ENCODE results near the gene STK39. TPM values are rescaled to one million over a fixed set of nuclear protein-coding genes. Genes with fewer than 3 reads are reported as not detected.
A peak's percentile ranks its signal among the peaks of the same experiment; 100 is the strongest.

STK39 gene
- total RNA-seq, 1 donor, result 18.1 TPM

GRCh38 chr2:168252976-168253375 lies 5.6 kb upstream of the STK39 start:
- no peak for TF ChIP-seq CTCF (IDR thresholded peaks at IDR 0.05; ENCODE audit: extremely low read depth, low read depth, low read length)
- no peak overlapping the region for H3K27ac ChIP-seq (ENCODE audit: low read depth, low read length)

GRCh38 chr2:168246483-168247340 lies 683 bp downstream of the STK39 start:
- Histone ChIP-seq H3K27ac (ENCODE audit: low read depth, low read length) (peak overlapping the region; percentile 54), H3K36me3 (ENCODE audit: insufficient read depth, low read length) (no peaks in the 10 kb centered on the region), H2AFZ (ENCODE audit: low read length) (peak overlapping the region; percentile 84), H3K27me3 (ENCODE audit: insufficient read depth, low read length) (no peaks in the 10 kb centered on the region), H3K4me3 (ENCODE audit: insufficient read depth, low read length) (peak overlapping the region; percentile 82), H3K9me3 (ENCODE audit: low read depth, low read length) (no peaks in the 10 kb centered on the region), H3K4me2 (ENCODE audit: insufficient read depth, low read length) (peak overlapping the region; percentile 93), H4K20me1 (ENCODE audit: insufficient read depth, low read length) (peaks cover 18% of the 10 kb centered on the region), H3K4me1 (ENCODE audit: insufficient read depth, low read length) (peaks cover 19% of the 10 kb centered on the region), H3K79me2 (ENCODE audit: insufficient read depth, low read length) (peaks cover 45% of the 10 kb centered on the region)
- peak; percentile 25 for TF ChIP-seq CTCF (IDR thresholded peaks at IDR 0.05; ENCODE audit: extremely low read depth, low read depth, low read length)
- peak; percentile 95 for DNase-seq (ENCODE audit: insufficient read length, low spot score, missing footprints)

More at GRCh38 chr2:168252976-168253375, 5.6 kb upstream of the STK39 start:
- no peak overlapping the region for H3K4me2 ChIP-seq (ENCODE audit: insufficient read depth, low read length)
- peaks cover 6% of the 10 kb centered on the region for H3K4me1 ChIP-seq (ENCODE audit: insufficient read depth, low read length)
- H3K27me3 ChIP-seq (ENCODE audit: insufficient read depth, low read length), result no peaks in the 10 kb centered on the region
- H3K79me2 ChIP-seq (ENCODE audit: insufficient read depth, low read length), result no peaks in the 10 kb centered on the region
- H3K36me3 ChIP-seq (ENCODE audit: insufficient read depth, low read length), result no peaks in the 10 kb centered on the region
- no peaks in the 10 kb centered on the region for H3K9me3 ChIP-seq (ENCODE audit: low read depth, low read length)
- H4K20me1 ChIP-seq (ENCODE audit: insufficient read depth, low read length), result no peaks in the 10 kb centered on the region
- no peak for DNase-seq (ENCODE audit: insufficient read length, low spot score, missing footprints)
- H2AFZ ChIP-seq (ENCODE audit: low read length), result no peak overlapping the region
- H3K4me3 ChIP-seq (ENCODE audit: insufficient read depth, low read length), result no peak overlapping the region

- H3K4me1 ChIP-seq (ENCODE audit: insufficient read depth, low read length), result peaks cover 24% of the 10 kb centered on the region
- peaks cover 24% of the 10 kb centered on the region for H4K20me1 ChIP-seq (ENCODE audit: insufficient read depth, low read length)
- peak overlapping the region; percentile 82 for H3K4me3 ChIP-seq (ENCODE audit: insufficient read depth, low read length)
- TF ChIP-seq CTCF (IDR thresholded peaks at IDR 0.05; ENCODE audit: extremely low read depth, low read depth, low read length), result no peak
- peak overlapping the region; percentile 84 for H2AFZ ChIP-seq (ENCODE audit: low read length)
- H3K36me3 ChIP-seq (ENCODE audit: insufficient read depth, low read length), result no peaks in the 10 kb centered on the region
- H3K9me3 ChIP-seq (ENCODE audit: low read depth, low read length), result no peaks in the 10 kb centered on the region
- peak overlapping the region; percentile 54 for H3K27ac ChIP-seq (ENCODE audit: low read depth, low read length)
- H3K27me3 ChIP-seq (ENCODE audit: insufficient read depth, low read length), result no peaks in the 10 kb centered on the region
- peaks cover 51% of the 10 kb centered on the region for H3K79me2 ChIP-seq (ENCODE audit: insufficient read depth, low read length)
- no peak for DNase-seq (ENCODE audit: insufficient read length, low spot score, missing footprints)
- H3K4me2 ChIP-seq (ENCODE audit: insufficient read depth, low read length), result peak overlapping the region; percentile 93
Measured at GRCh38 chr2:168246072-168246482, 1.3 kb downstream of the STK39 start.

- Histone ChIP-seq H3K4me3 (ENCODE audit: insufficient read depth, low read length) (peak overlapping the region; percentile 31), H4K20me1 (ENCODE audit: insufficient read depth, low read length) (peaks cover 32% of the 10 kb centered on the region), H3K9me3 (ENCODE audit: low read depth, low read length) (no peaks in the 10 kb centered on the region), H3K27me3 (ENCODE audit: insufficient read depth, low read length) (no peaks in the 10 kb centered on the region), H3K27ac (ENCODE audit: low read depth, low read length) (no peak overlapping the region), H3K36me3 (ENCODE audit: insufficient read depth, low read length) (no peaks in the 10 kb centered on the region), H3K4me1 (ENCODE audit: insufficient read depth, low read length) (peaks cover 24% of the 10 kb centered on the region), H3K79me2 (ENCODE audit: insufficient read depth, low read length) (peaks cover 59% of the 10 kb centered on the region), H3K4me2 (ENCODE audit: insufficient read depth, low read length) (peak overlapping the region; percentile 63), H2AFZ (ENCODE audit: low read length) (no peak overlapping the region)
- DNase-seq (ENCODE audit: insufficient read length, low spot score, missing footprints), result no peak
- no peak for TF ChIP-seq CTCF (IDR thresholded peaks at IDR 0.05; ENCODE audit: extremely low read depth, low read depth, low read length)
Measured at GRCh38 chr2:168245074-168245825, 2.1 kb downstream of the STK39 start.

All from osteoblast (primary cell).